SIG-M5 treated with dmso at 0.1 percent for 504 hours (cell line): ENCODE data around the gene KCNG2.

Source experiments
- DNase-seq: peaks from one replicate; lab custom pipeline; 2025; ENCODE audit not compliant: unreplicated experiment; lab: John Stamatoyannopoulos, UW

Gene KCNG2

GRCh38 chr18:79798346-79798998, 734 bp downstream of the KCNG2 start:
- no peak for DNase-seq

DNA sequence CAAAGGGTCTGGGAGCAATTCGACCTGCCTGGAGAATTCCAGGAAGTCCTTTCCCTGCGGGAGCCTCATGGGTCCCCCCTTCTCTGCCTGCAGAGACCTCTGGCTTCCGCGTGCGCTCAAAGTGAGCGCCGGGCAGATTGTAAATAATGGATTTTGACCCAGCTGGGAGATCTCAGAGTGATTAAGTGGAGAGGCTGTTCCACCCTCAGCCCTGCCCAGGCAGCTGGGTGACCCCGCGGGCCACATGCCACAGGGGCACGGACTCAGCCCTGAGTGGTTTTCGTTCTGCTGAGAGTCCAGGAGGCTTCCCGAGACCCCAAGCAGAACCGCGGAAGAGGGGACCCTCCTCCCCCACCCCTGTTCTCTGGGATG, 1.2 kb downstream of the KCNG2 start:
- no peak for DNase-seq

- no peak for DNase-seq
Observed at GRCh38 chr18:79799619-79800370, 2.1 kb downstream of the KCNG2 start.

DNA sequence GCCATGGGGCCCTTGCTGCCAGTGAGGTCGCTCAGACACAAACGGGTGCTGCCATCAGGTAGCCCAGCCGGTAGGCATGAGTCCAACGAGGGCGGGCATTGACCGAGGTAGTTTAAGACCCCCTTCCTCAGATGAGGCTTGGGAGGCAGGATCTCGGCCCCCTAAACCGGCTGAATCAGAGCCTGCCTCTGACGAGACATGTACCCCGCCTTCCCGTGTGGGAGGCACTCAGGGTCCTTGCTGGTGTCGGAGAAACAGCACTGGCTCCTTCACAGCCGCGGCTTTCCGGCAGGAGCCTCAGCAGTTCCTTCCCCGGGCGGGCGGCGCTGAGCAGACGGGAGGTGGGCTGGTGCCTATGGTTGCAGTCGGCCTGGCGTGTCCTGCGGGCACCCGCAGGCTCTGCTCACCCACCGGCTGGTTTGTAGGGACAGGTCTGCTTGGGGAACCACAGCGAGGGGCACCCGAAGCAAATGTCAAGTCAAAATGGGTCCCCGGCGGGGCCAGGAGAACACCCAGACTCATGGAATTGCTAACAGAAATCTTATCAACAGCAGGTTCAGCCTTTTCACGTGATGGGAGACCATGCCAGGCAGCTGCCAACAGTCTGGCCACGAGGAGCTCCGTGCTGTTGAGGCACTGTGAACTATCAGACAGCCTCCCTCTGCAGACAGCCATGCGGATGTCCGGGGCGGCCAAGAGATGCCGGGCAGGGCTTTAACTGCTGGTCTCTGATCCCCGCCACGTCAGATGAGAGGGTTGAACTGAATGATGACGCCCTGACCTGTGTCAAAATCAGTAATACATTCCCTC, 2.8 kb downstream of the KCNG2 start:
- DNase-seq = no peak

DNA sequence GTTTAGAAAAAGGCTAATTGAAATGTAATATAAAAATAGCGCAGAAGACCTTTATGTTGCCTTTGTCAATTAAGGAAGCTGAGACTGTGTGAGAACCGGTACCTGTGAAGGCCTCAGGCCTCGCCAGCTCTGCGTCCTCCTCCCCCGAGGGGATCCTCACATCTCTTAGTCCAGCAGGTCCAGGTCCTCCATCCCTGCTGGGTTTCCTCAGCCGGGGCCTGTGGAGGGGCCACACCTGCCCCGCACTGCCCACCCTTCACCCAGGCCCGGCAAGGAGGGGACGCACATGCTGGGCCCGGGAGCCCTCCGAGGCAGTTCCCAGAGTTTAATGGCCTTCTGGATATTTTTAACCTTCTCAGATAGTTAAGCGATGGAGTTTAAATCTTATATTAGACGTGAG, 3.5 kb downstream of the KCNG2 start:
- no peak for DNase-seq

GRCh38 chr18:79801641-79802040, 3.9 kb downstream of the KCNG2 start:
- no peak for DNase-seq

- no peak for DNase-seq
Observed at GRCh38 chr18:79802298-79802697, 4.6 kb downstream of the KCNG2 start.

DNA sequence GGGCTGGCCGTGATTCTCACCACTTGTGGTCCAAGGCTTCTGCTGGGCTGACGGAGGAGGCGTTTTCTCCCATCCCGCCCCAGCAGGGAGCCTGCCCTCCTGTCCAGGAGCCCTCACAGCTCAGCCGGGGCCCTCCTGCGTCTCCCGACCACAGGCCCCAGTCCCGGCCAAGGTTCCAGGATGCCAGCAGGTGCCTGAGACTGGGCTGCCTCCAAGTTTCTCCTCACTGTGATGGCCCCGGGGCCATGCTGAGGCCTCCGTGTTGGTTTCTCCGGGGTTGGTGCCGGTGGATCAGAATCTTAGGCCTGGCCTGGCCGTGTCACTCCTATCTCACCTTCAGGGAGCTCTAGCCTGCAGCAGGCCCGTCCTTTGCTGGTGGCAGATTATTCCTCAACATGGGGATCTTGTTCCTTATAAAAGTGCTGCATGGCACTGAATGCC, 5.9 kb downstream of the KCNG2 start:
- DNase-seq = no peak

GRCh38 chr18:79804130-79804787, 6.5 kb downstream of the KCNG2 start:
- DNase-seq = no peak

DNA sequence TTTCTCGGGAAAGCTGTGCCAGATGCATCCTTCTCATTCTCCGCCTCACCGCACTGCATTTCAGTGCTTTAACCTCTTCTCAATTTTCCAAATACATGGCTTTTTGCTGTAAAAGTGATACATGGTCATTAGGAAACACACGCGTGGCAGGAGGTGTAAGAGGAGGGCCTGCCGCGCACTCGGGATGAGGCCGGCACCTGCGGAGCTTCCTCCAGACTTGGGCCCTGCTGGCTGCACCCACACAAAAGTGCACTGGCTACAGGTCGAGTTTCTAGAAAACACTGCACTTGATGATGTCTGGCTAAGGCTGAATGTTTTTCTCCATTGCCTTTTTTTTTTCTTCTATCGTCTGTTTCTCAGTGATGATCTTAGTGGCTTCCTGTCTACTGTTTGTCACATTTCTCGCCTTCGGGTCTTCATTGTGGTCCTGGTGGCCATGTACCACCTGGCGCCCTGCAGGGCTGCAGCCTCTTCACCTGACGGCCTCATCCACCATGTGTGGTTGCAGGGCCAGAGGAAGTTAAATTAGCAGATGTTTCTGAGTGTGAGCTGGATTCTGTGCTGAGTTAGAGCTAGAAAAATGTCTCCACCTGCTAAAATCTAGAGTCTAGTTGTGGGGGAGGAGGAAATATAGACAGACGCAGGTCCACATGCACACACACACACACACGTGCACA, 7.6 kb downstream of the KCNG2 start:
- no peak for DNase-seq

DNA sequence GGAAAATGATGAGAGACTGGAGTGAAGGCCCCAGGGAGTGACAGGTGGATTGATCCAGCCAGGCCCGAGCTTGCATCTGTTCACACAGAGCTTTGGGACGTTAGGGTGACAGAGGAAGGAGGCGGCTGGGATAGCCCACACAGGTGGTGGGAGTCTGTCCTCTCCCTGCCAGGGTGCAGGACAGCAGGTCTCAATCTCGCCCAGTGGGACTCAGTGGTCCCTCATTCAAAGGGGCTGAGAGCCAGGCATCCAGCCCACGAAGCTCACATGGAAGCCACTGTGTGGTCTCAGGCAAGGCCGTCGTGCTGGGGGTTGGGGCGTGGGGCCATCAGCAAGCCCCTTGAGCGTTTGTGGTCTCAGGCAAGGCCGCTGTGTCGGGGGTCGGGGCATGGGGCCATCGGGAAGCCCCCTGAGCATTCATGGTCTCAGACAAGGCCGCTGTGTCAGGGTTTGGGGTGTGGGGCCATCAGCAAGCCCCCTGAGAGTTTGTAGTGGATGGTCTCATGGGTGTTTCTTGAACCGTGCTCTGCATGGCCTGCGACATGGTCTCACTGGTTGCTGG, 8.3 kb downstream of the KCNG2 start:
- DNase-seq = no peak

DNA sequence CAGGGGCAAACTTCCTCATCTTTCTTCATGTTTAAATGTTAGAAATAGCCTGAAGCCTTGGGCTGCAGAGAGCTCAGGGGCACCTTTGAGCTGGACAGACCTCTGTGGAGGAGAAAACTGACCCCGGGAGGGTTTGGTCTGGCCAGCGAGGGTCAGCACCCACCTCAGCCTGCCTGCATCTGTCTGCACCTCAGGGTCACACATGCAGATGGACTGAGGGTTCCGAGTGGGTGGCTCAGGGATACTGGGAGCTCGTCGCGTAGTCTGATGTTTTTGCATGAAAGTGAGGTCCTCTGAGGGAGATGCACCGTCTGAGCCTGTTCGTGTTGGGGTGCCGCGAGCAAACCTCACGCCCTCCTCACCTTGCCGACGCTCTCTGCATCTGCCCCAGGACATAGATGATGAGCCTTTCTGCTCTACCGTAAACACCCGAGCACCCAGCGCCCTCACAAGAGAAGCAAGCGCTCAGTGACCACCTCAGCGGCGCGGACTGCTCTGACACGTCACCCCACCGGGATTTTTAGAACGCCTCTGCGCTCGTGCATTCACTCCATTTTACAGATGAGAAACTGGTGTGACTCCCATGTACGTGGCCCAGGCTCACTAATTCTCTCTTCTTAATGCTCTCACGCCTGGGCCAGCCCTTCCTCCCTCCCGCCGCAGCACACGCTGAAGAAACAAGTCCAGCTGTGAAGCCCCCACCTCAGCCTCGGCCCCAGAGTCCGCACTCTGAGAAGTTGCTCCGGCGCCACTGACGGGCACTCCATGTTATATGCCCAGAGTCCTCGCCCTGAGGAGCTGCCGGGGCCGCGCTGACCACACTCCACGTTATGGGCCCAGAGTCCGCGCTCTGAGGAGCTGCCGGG, 9.5 kb downstream of the KCNG2 start:
- no peak for DNase-seq

DNA sequence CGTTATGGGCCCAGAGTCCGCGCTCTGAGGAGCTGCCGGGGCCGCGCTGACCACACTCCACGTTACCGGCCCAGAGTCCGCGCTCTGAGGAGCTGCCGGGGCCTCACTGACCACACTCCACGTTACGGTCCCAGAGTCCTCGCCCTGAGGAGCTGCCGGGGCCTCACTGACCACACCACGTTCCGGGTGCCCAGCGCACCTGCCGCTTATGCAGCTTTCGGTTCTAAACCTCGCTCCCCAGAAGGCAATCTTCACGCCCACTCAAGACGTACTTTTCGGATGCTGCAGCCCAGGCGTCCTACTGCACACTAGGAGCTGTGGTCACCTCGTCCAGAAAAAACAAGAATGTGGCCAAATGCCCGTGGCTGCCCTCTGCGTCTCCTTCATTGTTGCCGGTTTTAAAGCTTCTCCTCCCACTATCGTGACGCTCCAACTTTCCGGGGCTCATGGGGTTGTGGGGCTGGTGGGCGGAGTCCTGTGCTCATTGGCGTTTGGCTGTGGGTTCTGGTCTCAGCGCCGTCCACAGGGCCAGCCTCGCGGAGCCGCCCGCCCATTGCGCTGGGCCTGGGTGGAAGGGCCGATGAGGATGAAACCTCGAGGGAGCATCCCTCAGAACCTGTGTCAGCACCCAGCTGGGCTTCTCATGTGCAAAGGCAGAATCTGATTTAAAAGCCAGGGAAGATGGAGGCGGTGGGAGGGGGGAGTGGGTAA, 11.9 kb downstream of the KCNG2 start:
- DNase-seq = no peak

GRCh38 chr18:79812052-79812451, 14.3 kb downstream of the KCNG2 start:
- no peak for DNase-seq

DNA sequence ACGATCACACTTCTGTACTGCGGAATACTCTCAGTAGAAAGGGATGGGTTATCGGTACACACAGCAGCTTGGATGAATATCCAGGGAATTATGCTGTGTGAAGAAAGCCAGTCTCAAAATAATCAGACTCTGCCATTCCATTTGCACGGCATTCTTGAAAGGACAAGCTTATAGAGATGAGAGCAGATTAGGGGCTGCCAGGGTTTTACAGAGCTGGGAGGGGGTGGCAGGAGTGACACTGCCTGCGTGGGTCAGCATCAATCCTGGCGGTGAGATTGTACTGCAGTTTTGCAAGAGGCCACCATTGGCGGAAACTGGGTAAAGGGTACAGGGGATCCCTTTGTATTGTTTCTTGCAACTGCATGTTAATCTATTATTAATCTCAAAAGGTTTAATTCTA, 16.6 kb downstream of the KCNG2 start:
- no peak for DNase-seq

- no peak for DNase-seq
Observed at GRCh38 chr18:79815657-79816056, 17.9 kb downstream of the KCNG2 start.

- no peak for DNase-seq
Observed at GRCh38 chr18:79816092-79816491, 18.4 kb downstream of the KCNG2 start.

- DNase-seq = no peak
Observed at GRCh38 chr18:79816981-79817606, 19.4 kb downstream of the KCNG2 start.

DNA sequence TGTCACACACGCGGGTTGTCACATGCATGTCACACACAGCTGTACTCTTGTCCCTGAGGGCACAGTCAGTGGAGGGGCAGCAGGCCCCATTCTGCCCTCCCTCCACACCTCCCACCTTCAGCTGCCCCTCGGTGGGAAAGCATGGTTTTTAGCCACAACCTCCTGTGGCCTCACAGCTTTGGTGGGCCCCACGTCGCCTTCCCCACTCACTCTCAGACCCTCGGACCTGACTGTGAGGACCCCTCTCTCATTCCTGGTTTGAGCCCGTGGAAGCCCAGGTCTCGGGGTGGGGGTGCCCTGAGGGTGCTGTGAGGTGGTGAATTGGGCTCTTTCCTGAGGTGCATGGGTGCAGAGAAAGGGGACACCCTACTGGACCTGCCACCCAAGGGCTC, 19.9 kb downstream of the KCNG2 start:
- no peak for DNase-seq
